ENCODE measurements around the gene UGT1A7.

The UGT1A7 gene

DNA sequence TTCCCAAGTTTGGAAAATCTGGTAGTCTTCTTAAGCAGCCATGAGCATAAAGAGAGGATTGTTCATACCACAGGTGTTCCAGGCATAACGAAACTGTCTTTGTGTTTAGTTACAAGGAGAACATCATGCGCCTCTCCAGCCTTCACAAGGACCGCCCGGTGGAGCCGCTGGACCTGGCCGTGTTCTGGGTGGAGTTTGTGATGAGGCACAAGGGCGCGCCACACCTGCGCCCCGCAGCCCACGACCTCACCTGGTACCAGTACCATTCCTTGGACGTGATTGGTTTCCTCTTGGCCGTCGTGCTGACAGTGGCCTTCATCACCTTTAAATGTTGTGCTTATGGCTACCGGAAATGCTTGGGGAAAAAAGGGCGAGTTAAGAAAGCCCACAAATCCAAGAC, 90.5 kb downstream of the UGT1A7 start:
- no peak for DNase-seq (ENCODE audit: extremely low read depth, insufficient read length)
- Histone ChIP-seq H3K36me3 (ENCODE audit: control insufficient read depth, insufficient read depth, low read length) (no peaks in the 10 kb centered on the region), H3K27me3 (replicated peaks; ENCODE audit: control insufficient read depth, insufficient read depth, low read length) (no peaks in the 10 kb centered on the region), H3K4me3 (replicated peaks; ENCODE audit: low read depth, low read length) (no peak overlapping the region)
- TF ChIP-seq, protein P1, sequence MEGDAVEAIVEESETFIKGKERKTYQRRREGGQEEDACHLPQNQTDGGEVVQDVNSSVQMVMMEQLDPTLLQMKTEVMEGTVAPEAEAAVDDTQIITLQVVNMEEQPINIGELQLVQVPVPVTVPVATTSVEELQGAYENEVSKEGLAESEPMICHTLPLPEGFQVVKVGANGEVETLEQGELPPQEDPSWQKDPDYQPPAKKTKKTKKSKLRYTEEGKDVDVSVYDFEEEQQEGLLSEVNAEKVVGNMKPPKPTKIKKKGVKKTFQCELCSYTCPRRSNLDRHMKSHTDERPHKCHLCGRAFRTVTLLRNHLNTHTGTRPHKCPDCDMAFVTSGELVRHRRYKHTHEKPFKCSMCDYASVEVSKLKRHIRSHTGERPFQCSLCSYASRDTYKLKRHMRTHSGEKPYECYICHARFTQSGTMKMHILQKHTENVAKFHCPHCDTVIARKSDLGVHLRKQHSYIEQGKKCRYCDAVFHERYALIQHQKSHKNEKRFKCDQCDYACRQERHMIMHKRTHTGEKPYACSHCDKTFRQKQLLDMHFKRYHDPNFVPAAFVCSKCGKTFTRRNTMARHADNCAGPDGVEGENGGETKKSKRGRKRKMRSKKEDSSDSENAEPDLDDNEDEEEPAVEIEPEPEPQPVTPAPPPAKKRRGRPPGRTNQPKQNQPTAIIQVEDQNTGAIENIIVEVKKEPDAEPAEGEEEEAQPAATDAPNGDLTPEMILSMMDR (IDR thresholded peaks at IDR 0.05; ENCODE audit: insufficient read depth, low read length, poor library complexity, severe bottlenecking), result no peak

DNA sequence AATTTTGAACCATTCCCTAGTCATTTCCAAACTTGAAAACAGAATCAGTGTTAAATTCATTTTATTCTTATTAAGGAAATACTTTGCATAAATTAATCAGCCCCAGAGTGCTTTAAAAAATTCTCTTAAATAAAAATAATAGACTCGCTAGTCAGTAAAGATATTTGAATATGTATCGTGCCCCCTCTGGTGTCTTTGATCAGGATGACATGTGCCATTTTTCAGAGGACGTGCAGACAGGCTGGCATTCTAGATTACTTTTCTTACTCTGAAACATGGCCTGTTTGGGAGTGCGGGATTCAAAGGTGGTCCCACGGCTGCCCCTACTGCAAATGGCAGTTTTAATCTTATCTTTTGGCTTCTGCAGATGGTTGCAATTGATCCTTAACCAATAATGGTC, 90.9 kb downstream of the UGT1A7 start:
- Histone ChIP-seq H3K36me3 (ENCODE audit: control insufficient read depth, insufficient read depth, low read length) (no peaks in the 10 kb centered on the region), H3K27me3 (replicated peaks; ENCODE audit: control insufficient read depth, insufficient read depth, low read length) (no peaks in the 10 kb centered on the region), H3K4me3 (replicated peaks; ENCODE audit: low read depth, low read length) (no peak overlapping the region)
- TF ChIP-seq, protein P1 (IDR thresholded peaks at IDR 0.05; ENCODE audit: insufficient read depth, low read length, poor library complexity, severe bottlenecking), result no peak
- no peak for DNase-seq (ENCODE audit: extremely low read depth, insufficient read length)

DNA sequence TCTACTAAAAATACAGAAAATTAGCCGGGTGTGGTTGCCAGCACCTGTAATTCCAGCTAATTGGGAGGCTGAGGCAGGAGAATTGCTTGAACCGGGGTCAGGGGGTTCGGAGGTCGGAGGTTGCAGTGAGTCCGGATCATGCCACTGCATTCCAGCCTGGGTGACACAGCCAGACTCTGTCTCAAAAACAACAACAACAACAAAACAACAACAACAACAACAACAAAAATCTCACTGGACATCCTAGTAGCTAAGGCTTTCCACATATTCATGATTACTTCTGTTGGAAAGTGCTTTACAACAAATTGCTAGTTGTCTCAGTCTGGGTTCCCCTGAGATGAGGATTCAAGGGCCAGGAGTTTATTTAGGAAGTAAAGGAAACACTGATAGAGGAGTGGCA, 92.2 kb downstream of the UGT1A7 start:
- H3K4me3 ChIP-seq (replicated peaks; ENCODE audit: low read depth, low read length), result no peak overlapping the region
- TF ChIP-seq, protein P1 (IDR thresholded peaks at IDR 0.05; ENCODE audit: insufficient read depth, low read length, poor library complexity, severe bottlenecking), result no peak
- H3K27me3 ChIP-seq (replicated peaks; ENCODE audit: control insufficient read depth, insufficient read depth, low read length), result no peaks in the 10 kb centered on the region
- no peaks in the 10 kb centered on the region for H3K36me3 ChIP-seq (ENCODE audit: control insufficient read depth, insufficient read depth, low read length)
- no peak for DNase-seq (ENCODE audit: extremely low read depth, insufficient read length)

DNA sequence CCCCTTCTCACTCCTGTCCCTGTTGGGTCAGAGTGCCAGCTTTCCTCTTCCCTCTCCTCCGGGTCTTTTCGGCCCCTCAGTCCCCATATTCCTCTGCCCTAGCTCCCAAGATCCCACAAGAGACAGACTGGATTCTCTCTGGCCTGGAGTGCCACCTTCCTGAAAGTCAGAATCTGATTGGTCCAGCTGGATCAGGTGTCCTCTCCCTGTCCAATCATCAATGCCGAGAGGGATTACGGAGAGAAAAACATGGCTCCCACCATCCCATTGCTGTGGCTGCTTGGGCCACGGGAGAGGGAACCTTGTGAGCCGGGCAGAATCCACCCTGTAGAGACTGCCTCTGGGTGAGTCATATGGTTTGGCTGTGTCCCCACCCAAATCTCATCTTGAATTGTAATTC, 93.7 kb downstream of the UGT1A7 start:
- TF ChIP-seq, protein P1 (IDR thresholded peaks at IDR 0.05; ENCODE audit: insufficient read depth, low read length, poor library complexity, severe bottlenecking), result no peak
- Histone ChIP-seq H3K4me3 (replicated peaks; ENCODE audit: low read depth, low read length) (no peak overlapping the region), H3K27me3 (replicated peaks; ENCODE audit: control insufficient read depth, insufficient read depth, low read length) (no peaks in the 10 kb centered on the region), H3K36me3 (ENCODE audit: control insufficient read depth, insufficient read depth, low read length) (no peaks in the 10 kb centered on the region)
- no peak for DNase-seq (ENCODE audit: extremely low read depth, insufficient read length)

DNA sequence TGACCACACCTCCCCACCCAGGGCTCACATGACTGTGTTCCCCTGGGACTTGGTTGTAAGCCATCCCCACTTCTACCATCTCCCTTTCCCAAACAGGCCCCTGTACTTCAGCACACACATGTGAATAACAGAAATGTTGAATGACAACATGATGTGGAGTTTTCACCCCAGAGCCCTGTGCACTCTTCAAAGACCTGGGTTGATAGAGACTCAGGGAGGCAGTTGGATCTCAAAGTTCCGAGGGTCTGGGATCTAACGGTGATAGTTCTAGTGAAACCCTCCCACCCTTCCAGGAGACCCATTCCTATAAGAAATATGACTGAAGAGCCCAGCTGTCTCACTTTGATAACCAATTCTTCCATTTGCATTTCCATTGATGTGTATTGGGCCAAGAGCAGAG, 96.3 kb downstream of the UGT1A7 start, which contains the start of gene MROH2A:
Gene MROH2A, plus strand, starts transcription at position 301 of the 400 bp plus-strand sequence. CDS start 1,029 bp downstream, outside the sequence.
- H3K4me3 ChIP-seq (replicated peaks; ENCODE audit: low read depth, low read length), result no peak within 1 kb of the TSS
- no peak for DNase-seq (ENCODE audit: extremely low read depth, insufficient read length)
- no peaks in the 10 kb centered on the region for H3K36me3 ChIP-seq (ENCODE audit: control insufficient read depth, insufficient read depth, low read length)
- TF ChIP-seq, protein P1 (IDR thresholded peaks at IDR 0.05; ENCODE audit: insufficient read depth, low read length, poor library complexity, severe bottlenecking), result no peak
- no peaks in the 10 kb centered on the region for H3K27me3 ChIP-seq (replicated peaks; ENCODE audit: control insufficient read depth, insufficient read depth, low read length)

DNA sequence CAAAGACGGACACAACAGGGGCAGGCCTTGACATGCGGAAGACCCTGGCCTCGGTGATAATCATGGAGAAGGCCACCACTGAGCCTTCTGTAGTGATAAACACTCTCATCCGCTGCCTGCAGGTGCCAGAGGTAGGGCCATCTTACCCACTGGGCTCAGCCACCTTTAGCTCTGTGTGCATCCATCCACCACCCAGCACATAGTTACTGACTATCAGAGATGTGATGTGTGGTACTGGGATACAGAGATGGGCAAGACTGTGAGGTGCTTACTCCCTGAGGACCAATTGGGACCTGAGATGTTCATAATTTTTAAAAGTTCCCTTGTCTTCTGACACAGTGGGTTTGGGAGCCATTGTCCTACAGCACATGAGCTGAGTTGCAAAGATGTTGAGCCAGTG, 98.0 kb downstream of the UGT1A7 start:
- Histone ChIP-seq H3K27me3 (replicated peaks; ENCODE audit: control insufficient read depth, insufficient read depth, low read length) (no peaks in the 10 kb centered on the region), H3K4me3 (replicated peaks; ENCODE audit: low read depth, low read length) (no peak overlapping the region), H3K36me3 (ENCODE audit: control insufficient read depth, insufficient read depth, low read length) (no peaks in the 10 kb centered on the region)
- no peak for DNase-seq (ENCODE audit: extremely low read depth, insufficient read length)
- TF ChIP-seq, protein P1 (IDR thresholded peaks at IDR 0.05; ENCODE audit: insufficient read depth, low read length, poor library complexity, severe bottlenecking), result no peak
